NCI-H2171 treated with DMSO at 0.1 percent for 48 hours (cell line): ENCODE measurements around the gene NAGS.
"Not testable (repeated sequence)": the region's sequence is repeated elsewhere in the genome, so short reads cannot be mapped to it uniquely, and the experiment has no call there.

ENCODE experiments used
- DNase-seq: peaks from one replicate; lab custom pipeline; 2025; lab: John Stamatoyannopoulos, UW

The NAGS gene, protein sequence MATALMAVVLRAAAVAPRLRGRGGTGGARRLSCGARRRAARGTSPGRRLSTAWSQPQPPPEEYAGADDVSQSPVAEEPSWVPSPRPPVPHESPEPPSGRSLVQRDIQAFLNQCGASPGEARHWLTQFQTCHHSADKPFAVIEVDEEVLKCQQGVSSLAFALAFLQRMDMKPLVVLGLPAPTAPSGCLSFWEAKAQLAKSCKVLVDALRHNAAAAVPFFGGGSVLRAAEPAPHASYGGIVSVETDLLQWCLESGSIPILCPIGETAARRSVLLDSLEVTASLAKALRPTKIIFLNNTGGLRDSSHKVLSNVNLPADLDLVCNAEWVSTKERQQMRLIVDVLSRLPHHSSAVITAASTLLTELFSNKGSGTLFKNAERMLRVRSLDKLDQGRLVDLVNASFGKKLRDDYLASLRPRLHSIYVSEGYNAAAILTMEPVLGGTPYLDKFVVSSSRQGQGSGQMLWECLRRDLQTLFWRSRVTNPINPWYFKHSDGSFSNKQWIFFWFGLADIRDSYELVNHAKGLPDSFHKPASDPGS

DNA sequence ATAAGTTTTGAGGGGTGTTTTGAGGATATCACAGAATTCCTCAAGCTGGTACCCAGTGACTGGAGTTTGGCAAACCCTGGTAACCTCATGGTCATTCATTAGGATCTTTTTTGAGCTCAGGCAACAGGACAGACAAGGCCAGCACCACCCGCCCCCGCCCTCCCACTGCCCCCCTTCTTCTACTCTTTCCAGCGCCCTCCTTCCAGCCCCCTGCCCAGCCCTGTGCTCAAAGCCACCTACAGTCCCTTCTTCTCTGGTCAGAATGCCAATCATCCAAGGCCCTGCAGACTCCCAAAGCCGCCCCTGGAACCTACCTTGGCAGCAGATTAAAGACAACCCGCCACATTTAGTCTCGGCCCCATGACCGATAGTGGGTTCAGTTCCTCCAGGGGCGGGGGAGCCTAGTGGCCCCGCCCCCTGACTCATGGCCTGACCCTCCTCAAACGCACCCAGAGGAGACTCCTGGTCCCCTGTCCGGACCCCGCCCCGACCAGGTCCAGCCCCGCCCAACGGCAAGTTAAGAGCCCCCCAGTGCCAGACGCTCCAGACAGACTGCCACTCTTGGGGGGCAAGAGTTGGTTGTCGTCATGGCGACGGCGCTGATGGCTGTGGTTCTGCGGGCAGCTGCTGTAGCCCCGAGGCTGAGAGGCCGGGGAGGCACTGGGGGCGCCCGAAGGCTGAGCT lies at the start of gene NAGS:
NAGS (plus strand) TSS at position 546 of the 684 bp plus-strand sequence; CDS start at position 588, 42 bp downstream.
- DNase-seq: no peak

DNA sequence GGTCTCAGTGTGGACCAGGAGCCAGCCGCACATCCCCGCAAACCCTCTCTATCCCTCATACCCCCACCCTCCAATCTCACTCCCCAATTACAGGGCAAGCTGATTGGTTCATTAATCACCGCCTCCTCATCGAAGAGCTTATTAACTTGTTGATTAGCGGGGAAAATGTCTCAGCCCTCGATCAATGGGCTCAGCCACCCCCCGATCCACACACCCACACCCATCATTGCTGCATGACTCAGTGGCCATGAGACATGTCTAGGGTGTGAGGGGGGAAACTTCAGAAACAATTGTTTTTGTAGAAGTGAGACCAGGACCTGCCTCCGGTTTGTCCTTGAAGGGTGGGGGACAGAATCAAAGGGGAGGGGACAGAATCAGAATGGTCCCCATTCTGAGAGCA lies 48.2 kb upstream of the NAGS start:
- DNase-seq: no peak

DNA sequence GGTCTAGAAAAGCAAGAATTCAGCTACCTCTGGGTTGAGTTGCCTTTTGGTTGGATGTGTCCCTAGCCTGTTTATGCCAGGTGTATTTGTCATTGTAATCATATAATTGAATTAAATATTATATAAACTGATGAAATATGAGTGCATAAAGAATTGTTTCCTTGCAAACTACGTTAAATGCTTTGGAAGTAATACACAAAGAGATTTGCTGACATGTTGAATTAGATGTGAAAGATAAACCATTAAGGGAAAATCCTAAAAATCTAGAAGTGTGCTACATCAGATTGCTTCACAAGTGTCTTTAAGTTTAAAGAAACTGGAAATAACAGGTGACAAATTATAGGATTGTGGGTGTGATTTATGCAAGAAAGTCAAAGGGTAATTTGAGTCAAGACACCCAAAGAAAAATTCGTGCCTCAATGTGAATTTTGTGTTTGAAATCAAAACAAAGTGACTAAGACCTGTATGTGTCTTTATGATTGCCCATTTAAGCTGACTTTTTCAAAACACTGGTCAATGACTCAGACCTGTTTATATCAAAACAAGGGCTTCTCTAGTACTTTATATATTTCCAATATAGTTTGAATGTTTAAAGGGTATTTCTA lies 45.6 kb upstream of the NAGS start:
- DNase-seq: no peak

DNA sequence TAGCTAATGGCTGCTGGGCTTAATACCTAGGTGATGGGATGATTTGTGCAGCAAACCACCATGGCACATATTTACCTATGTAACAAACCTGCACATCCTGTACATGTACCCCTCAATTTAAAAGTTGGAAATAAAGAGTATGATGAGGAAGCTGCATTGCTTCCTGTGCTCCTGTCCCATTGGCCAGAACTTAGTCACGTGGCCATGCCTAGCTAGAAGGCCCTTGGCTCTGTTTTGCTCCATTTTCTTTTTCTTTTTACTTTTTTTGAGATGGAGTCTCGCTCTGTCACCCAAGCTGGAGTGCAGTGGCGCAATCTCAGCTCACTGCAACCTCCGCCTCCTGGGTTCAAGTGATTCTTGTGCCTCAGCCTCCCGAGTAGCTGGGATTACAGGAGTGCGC lies 43.1 kb upstream of the NAGS start:
- DNase-seq: not testable (repeated sequence)

DNA sequence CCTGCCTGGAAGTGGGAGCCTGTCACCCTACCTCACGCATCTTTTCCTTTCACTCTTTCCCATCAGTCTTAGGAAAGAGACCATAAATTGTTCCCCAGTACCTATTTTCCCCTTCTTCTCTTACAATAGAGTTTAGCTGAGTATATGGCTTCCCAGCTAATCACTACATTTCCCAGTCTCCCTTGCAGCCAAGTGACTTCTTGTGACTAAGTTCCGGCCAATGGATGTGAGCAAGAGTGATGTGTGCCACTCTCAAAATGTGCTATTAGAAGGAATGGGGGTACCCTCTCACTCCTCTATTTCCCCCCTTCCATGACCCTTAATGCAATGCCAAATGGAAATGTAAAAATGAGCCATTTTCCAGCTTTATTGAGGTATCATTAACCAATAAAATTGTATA lies 42.5 kb upstream of the NAGS start:
- DNase-seq: no peak

DNA sequence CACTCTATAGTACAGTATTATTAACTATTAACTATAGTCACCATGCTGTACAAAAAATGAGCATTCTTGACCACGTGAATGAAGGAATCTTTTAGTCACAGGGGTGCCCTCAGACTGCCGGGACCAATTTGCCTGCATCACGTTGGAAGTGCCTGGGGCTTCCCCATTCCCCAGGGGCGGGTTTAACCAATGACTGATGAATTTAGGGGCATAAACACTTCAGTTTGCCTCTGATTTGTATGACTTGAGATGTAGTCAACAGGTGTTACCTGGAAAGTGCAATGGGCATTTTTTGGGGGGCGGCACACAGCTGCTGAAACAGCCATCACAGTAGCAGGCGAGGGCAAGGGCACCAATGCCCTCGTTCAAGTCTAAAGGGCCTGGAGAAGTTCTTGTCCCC lies 41.9 kb upstream of the NAGS start:
- DNase-seq: no peak

DNA sequence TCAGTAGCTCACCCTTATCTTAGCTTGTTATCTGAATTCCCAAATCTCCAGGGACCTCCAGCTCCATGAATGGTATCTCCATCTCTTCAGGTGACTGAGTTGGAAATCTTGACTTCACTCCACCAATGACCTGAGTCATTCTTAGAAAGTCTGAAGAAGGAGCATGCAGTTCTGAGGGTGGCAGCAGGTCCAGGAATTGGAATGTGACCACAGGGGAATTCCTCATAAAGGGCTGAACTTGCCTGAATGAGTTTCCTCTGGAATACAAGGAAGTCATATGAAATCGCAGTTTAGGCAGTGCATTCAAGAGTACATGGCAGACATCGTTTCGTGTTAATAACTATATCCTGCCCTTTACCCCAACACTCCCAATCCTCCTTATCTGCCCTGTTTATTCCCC lies 38.1 kb upstream of the NAGS start:
- DNase-seq: no peak

DNA sequence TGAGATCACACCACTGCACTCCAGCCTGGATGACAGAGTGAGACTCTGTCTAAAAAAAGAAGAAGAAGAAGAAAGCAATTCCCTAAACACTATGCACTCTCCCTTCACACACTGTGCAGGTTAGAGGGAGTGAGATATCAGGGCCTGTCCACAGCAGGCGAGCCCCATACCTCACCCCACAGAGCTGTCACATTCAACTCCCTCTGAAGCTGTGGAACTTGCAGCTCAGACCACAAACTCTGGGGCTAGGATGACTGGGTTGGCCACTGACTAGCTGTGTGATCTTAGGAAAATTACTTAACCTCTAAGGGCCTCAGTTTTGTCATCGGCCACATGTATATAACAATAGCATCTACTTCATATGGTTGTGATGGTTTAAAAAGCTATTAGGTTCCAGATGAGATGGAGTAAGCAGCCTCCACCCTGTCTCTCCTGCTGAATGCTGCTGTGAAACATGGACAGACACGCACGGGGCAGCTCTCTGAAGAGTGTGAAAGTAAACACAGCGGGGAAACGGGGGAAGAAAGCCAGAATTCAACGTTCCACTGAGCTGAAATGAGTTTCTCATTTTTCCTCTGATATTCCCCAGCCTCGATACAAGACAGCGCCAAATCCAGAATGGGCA lies 37.1 kb upstream of the NAGS start:
- DNase-seq: no peak

DNA sequence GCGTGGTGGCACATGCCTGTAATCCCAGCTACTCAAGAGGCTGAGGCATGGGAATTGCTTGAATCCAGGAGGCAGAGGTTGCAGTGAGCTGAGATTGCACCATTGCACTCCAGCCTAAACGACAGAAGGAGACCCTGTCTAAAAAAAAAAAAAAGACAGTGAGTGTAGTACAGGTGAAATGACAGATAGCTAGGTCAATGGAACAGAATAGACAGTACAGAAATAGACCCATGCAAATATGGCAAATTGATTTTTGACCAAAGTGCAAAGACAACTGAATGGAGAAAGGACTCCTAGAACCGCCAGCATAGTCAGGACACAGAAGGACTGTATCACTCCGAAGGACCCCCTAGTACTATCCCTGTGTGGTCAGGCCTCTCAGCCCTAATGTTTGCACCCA lies 34.1 kb upstream of the NAGS start:
- no peak for DNase-seq

DNA sequence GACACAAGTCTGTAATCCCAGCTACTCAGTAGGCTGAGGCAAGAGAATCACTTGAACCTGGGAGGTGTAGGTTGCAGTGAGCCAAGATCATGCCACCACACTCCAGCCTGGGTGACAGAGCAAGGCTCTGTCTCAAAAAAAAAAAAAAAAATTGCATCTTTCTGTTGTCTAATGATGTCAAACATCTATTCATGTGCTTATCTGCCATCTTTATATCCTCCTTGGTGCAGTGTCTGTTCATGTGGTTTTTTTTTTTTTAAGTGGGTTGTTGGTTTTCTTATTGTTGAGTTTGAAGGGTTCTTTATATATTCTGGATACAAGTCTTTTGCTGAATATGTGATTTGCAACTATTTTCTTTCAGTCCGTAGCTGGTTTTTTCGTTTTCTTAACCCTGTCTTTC lies 33.0 kb upstream of the NAGS start:
- DNase-seq: not testable (repeated sequence)

DNA sequence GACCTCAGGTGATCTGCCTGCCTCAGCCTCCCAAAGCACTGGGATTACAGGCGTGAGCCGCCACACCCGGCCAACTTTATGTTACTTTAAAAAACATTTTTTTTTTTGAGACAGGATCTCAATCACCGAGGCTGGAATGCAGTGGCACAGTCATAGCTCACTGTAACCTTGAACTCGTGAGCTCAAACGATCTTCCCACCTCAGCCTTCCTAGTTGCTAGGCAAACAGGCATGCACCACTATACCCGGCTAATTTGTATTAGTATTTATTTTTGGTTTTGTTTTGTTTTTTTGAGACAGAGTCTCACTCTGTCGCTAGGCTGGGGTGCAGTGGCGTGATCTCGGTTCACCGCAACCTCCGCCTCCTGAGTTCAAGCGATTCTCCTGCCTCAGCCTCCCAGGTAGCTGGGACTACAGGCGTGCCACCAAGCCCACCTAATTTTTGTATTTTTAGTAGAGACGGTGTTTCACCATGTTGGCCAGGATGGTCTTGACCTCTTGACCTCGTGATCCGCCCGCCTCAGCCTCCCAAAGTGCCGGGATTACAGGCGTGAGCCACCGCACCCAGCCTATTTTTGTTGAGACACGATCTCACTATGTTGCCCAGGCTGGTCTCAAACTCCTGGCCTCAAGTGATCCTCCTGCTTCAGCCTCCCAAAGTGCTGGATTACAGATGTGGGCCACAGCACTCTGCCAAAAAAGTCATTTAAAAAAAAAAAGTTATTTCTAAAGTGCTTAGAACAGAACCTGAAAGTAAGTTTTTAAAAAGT lies 31.8 kb upstream of the NAGS start:
- not testable (repeated sequence) for DNase-seq

DNA sequence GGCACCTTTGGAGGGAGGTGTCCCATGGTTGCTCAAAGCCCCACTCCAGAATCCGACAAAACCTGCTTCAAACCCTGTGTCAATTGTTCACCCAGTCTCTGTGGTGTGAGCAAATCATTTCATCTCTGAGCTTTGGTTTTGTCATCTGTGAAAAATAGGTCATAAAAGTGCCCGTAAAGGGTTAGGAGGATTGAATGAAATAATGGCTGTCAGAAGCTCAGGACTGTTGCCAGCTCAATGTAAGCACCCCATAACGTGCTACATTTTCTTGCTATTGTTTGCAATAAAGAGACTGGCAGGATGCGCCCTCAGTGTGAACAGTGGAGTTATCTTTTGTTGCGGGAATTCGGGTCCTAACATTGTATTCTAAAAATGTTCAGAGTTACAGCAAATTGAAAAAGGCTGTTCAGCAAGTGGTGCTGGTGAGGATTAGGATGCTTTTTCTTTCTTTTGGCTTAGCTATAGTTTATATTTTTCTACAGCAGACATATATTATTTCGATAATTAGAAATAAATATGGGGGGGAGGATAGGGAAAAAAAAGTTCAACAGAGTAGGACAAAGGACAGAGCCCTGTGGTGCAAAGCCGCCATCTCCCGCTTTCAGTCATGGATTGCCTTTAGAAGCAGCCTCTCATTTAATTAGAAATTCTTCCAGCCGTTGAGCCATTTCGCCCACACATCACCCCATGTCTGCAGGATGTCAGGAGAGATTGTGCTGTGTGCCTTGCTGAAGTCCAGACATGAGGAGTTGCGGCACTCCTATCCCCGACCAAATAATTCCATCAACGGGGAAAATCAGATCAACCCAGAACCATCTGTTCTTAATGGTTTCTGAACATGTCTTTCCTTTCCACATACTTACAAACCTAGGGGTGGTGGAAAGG lies 29.8 kb upstream of the NAGS start:
- no peak for DNase-seq

DNA sequence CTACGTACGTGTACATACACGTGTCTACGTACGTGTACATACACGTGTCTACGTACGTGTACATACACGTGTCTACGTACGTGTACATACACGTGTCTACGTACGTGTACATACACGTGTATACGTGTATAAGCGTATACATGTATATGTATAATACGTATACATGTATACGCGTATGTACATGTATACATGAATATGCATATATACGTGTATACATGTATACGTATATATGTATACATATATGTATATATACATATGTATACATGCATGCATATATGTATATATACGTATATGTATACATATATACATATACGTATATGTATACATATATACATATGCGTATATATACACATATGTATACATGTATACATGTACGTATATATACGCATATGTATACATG lies 28.5 kb upstream of the NAGS start:
- DNase-seq: no peak

DNA sequence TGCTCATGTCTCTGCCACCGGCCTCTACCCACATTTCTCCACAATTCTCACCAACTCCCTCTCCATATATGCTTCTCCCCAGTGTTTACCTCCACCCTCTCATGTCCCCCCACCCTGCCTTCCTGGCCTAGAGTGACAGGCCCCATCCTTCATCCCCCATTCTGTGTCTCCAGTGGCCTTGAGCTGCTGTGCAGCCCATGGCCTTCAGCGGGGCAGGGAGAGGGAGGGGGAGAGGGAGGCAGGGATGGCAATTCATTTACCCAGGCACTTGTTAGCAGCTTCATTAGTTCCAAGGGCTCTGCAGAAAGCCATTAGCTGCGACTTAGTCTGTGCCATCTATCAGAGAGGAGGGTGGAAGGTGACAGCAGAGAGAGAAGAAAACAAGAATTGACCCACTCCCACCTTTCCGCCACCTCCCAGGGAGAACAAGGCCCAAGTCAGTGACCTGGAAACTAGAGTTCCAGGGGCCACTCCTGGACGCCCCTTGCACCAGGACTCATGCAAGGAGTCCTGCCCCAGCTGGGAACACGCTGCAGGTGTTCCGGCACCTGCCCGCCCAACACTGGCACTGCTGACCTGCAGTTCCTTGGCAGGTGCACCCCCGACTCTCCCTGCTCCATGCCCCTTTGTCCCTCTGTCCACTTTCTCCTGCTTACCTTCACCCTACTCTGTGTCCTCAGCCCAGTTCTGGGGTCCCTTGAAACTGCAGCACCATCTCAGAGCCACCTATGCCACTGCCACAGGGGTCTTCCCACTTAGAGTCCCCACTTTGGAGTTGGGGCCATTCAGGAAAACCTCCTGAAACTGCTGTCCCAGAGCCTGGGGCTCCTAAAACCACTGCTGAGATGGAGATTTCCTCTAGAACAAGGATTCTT lies 27.2 kb upstream of the NAGS start:
- DNase-seq: no peak

DNA sequence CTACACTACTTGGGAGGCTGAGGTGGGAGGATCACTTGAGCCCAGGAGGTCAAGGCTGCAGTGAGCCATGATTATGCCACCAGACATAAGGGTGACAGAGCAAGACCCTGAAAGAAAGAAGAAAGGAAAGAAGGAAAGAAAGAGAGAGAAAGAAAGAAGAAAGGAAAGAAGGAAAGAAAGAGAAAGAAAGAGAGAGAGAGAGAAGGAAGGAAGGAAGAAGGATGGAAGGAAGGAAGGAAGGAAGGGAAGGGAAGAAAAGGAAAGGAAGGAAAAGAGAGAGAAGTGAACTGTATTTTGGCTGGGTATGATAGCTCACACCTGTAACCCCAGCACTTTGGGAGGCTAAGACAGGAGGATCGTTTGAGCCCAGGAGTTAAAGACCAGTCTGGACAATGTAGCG lies 26.3 kb upstream of the NAGS start:
- DNase-seq: no peak

DNA sequence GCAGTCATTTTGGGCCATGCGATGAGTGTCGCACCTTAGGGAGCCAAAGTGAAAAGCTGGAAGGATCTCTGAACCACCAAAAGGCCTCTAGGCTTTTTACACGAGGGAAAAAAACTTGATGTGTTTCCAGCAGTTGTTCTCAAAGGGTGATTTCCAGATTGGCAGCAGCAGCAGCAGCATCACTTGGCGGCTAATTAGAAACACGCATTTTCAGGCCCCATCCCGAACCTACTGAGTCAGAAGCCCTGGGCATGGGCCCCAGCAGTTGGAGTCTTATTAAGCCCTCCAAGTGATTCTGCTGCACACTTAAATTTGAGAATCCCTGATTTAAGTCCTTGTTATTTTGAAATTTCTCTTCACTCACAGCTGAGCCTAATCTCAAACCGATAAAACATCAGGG lies 25.4 kb upstream of the NAGS start:
- DNase-seq: no peak

DNA sequence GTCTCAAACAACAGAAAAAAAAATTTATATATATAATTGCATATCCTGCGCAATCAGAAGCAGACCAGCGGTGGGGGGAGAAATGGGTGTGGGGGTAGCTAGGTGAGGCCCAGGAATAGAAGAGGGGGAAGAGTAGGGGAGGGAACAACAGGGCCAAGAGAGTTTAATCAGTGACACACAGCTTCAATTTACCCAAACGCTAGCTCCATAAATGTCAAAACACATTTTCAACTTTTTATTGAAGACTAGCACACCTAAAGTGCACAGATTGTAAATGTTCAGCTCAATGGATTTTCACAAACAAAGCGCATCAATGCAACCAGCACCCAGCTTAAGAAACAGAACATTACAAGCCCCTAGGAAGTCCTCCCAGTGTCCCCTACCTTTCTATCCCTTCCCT lies 24.8 kb upstream of the NAGS start:
- no peak for DNase-seq

DNA sequence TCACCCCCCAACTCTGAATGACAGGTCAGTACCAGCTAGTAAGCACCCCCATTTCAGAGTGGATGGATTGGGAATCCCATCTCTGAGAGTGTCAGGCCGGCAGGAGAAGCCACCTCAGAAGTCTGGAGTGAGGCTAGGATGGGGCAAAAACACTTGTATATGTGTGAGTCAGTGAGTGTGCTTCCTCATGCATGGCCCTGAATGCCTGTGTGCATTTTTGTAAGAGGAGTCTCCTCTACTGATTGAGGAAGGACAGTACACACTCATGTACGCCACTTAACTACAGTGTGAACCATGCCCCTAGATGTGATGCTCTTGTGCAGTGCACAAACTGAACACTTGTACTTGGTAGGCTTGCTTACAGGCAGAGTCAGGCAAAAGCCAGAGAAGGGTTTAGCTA lies 22.3 kb upstream of the NAGS start:
- DNase-seq: no peak

DNA sequence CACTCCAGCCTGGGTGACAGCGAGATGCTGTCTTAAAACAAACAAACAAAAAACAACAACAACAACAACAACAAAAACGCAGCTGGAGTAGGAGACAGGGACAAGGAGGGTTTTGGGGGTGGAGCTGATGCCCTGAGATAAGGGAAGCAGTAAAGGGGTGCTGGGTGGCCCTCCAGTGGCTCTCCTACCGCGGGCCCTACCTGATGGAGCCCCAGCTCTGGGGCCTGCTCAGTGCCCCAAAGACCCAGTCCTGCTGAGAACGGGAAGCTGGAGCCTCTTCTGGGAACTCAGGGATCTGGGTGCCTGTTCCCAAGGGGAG lies 21.3 kb upstream of the NAGS start:
- DNase-seq: no peak
